ENCODE data around the gene FTHL17.

FTHL17 gene

DNA sequence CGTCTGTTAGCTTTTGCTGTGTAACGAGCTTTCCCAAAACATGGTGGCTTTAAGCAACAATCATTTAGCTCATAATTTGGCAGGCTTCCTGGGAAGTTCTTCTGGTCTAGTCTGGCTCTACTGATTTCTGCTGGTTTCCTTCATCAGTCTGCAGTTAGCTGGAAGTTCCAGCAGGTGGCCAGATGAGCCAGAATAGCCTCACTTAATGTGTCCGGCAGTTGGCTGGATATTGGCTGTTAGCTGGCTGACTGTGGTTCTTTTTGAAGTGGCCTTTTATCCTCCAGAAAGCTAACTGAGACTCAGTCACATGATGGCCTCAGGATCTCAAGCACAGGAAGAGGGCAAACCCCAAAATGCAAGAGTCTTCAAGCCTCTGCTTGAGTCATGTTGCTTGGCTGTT lies 34.9 kb downstream of the FTHL17 start:
- peak; percentile 32 for DNase-seq

GRCh38 chrX:31027351-31027750 lies 44.5 kb downstream of the FTHL17 start:
- no peak for DNase-seq

DNA sequence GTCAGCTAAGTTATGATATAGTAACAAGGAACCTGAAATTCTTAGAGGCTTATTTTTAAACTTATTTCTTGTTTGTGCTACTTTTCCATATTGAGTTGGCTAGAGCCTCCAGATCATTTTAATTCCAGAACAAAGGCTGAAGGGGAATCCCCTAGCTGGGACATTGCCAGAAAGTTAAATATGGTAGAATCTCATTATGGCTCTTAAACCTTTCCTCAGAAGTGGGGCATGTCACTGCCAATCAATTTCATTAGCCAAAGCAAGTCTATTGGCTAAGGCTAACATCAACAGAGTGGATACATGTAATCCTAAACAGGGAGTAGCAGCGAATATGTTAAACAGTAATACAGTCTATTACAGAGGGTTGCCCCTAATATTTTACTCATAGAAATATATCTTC lies 47.0 kb downstream of the FTHL17 start:
- no peak for DNase-seq

DNA sequence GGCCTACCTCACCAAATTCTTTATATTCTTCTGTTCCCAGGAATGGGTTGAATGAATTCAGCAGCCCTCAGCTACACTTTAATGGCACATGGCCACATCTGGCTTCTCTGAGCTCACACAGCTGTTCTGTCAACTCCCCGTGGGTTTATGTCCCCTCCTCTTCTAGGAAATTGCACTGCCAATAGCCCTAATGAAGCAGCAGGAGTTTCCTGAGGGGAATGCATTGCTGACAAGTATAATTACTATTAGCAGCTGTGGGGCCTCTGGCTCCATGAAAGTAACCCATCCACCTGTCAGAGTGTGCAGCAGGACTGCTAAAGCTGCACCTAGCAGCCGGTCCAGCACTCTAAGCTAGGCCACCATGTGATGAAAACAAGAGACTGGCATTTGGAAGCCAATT lies 50.3 kb downstream of the FTHL17 start:
- DNase-seq: no peak
